Embryonic facial prominence (tissue), 1 donor: ENCODE results near the gene YTHDF1.

Experiments
- DNase-seq: peaks from one replicate; pipeline ENCODE4 v3.0.0-alpha.2; 2016; ENCODE audit errors: extremely low spot score

Gene YTHDF1

GRCh38 chr20:63186528-63187316 is 29.2 kb downstream of the YTHDF1 start:
- DNase-seq: no peak

GRCh38 chr20:63186084-63186483 is 29.8 kb downstream of the YTHDF1 start:
- DNase-seq: no peak

- DNase-seq: no peak
Observed at GRCh38 chr20:63185215-63185796, 30.6 kb downstream of the YTHDF1 start.

- DNase-seq: no peak
Observed at GRCh38 chr20:63183422-63184146, 32.3 kb downstream of the YTHDF1 start.

- DNase-seq: no peak
Observed at GRCh38 chr20:63182946-63183415, 33.0 kb downstream of the YTHDF1 start.

GRCh38 chr20:63182425-63182824 is 33.5 kb downstream of the YTHDF1 start:
- DNase-seq: no peak

- no peak for DNase-seq
Observed at GRCh38 chr20:63181226-63181625, 34.7 kb downstream of the YTHDF1 start.

- DNase-seq: no peak
Observed at GRCh38 chr20:63180569-63181185, 35.3 kb downstream of the YTHDF1 start.

GRCh38 chr20:63179687-63180568 is 36.0 kb downstream of the YTHDF1 start:
- no peak for DNase-seq

- no peak for DNase-seq
Observed at GRCh38 chr20:63178889-63179686, 36.8 kb downstream of the YTHDF1 start.

GRCh38 chr20:63178446-63178820 is 37.5 kb downstream of the YTHDF1 start:
- DNase-seq: no peak

GRCh38 chr20:63177785-63178445 is 38.0 kb downstream of the YTHDF1 start:
- DNase-seq: no peak

GRCh38 chr20:63177134-63177784 is 38.7 kb downstream of the YTHDF1 start:
- DNase-seq: no peak

- no peak for DNase-seq
Observed at GRCh38 chr20:63176427-63177133, 39.4 kb downstream of the YTHDF1 start.

GRCh38 chr20:63176034-63176426 is 39.9 kb downstream of the YTHDF1 start:
- DNase-seq: no peak

GRCh38 chr20:63175038-63175895 is 40.7 kb downstream of the YTHDF1 start:
- no peak for DNase-seq

- no peak for DNase-seq
Observed at GRCh38 chr20:63174309-63175037, 41.5 kb downstream of the YTHDF1 start.
